DND-41 (cell line): ENCODE results near the gene DACT1.

Experiments
- EZH2 ChIP-seq: IDR thresholded peaks from 3 replicates; pipeline ENCODE4 v1.6.1; 2012; ENCODE audit warnings: borderline replicate concordance, low read depth, mild to moderate bottlenecking, moderate library complexity, low read length, inconsistent platforms; ENCODE audit not compliant: severe bottlenecking
- TF ChIP-seq, protein P1 (sequence below): IDR thresholded peaks from 2 replicates; pipeline ENCODE4 v1.5.1; 2012; ENCODE audit warnings: borderline replicate concordance, low read length, moderate library complexity, mild to moderate bottlenecking; ENCODE audit not compliant: poor library complexity, severe bottlenecking; ENCODE audit errors: extremely low read depth

DNA sequence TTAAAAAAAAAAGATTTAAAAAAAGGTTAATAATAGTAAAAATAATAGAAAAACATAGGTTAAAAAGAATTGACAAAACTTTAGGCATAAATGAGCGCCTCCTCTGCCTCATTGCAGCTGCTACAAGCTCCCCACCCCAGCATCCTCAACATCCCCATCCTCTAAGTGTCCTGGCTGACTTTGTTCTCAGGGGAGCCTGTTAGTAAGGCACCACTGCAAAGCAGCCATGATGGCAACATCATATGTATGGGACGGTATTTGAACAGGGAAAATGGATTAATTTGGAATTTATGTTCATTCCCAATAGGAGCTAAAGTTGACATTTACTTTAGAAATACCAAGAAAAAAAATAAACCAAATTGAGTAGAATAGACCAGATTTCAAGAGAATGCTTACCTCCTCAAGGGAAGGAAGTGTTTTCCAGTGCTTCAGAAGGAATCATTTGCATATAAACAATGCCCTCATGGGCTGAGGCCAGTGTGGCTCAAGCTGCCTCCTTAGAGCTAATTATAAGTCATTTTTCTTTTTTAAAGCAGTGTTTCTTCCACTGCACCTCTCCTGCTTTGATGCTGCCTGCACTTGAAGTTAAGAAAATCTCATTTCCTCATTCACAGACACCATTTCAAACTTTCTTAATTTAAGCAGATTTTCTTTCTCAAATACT is 59.6 kb downstream of the DACT1 start:
- TF ChIP-seq EZH2, result no peak
- TF ChIP-seq, protein P1, sequence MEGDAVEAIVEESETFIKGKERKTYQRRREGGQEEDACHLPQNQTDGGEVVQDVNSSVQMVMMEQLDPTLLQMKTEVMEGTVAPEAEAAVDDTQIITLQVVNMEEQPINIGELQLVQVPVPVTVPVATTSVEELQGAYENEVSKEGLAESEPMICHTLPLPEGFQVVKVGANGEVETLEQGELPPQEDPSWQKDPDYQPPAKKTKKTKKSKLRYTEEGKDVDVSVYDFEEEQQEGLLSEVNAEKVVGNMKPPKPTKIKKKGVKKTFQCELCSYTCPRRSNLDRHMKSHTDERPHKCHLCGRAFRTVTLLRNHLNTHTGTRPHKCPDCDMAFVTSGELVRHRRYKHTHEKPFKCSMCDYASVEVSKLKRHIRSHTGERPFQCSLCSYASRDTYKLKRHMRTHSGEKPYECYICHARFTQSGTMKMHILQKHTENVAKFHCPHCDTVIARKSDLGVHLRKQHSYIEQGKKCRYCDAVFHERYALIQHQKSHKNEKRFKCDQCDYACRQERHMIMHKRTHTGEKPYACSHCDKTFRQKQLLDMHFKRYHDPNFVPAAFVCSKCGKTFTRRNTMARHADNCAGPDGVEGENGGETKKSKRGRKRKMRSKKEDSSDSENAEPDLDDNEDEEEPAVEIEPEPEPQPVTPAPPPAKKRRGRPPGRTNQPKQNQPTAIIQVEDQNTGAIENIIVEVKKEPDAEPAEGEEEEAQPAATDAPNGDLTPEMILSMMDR, result no peak
